Trophoblast cell (in vitro differentiated cells and primary cell): ENCODE data around the gene CTSW.

ENCODE experiments used
- DNase-seq, 2 donors: peaks; one replicate each; pipeline ENCODE4 v3.0.0-alpha.2; 2016
- H2AFZ ChIP-seq: 2 replicates; pipeline ENCODE4 v1.6.1; 2013; ENCODE audit warnings: low read length, moderate library complexity, mild to moderate bottlenecking; ENCODE audit not compliant: insufficient read depth, poor library complexity
- H2AK5ac ChIP-seq: 2 replicates; pipeline ENCODE4 v1.6.1; 2013; ENCODE audit warnings: mild to moderate bottlenecking, low read length
- H2BK120ac ChIP-seq: 2 replicates; pipeline ENCODE4 v1.6.1; 2013; ENCODE audit warnings: low read length, mild to moderate bottlenecking, moderate library complexity; ENCODE audit not compliant: insufficient read depth, poor library complexity
- H2BK12ac ChIP-seq: 2 replicates; pipeline ENCODE4 v1.6.1; 2013; ENCODE audit warnings: mild to moderate bottlenecking, low read length, moderate library complexity
- H2BK5ac ChIP-seq: 2 replicates; pipeline ENCODE4 v1.6.1; 2013; ENCODE audit warnings: low read length, low read depth, moderate library complexity, mild to moderate bottlenecking; ENCODE audit not compliant: poor library complexity
- H3K14ac ChIP-seq: 2 replicates; pipeline ENCODE4 v1.6.1; 2013; ENCODE audit warnings: mild to moderate bottlenecking, low read length
- H3K18ac ChIP-seq: 2 replicates; pipeline ENCODE4 v1.6.1; 2013; ENCODE audit warnings: mild to moderate bottlenecking, low read length
- H3K23ac ChIP-seq: 2 replicates; pipeline ENCODE4 v1.6.1; 2013; ENCODE audit warnings: low read length
- H3K27ac ChIP-seq: 2 replicates; pipeline ENCODE4 v1.5.1; 2013; ENCODE audit warnings: low read depth, mild to moderate bottlenecking, inconsistent platforms, low read length, moderate library complexity
- H3K27me3 ChIP-seq: 2 replicates; pipeline ENCODE4 v1.6.1; 2013; ENCODE audit warnings: inconsistent platforms, mild to moderate bottlenecking, low read length, moderate library complexity; ENCODE audit not compliant: insufficient read depth
- H3K36me3 ChIP-seq, 2 experiments: 1 replicate in 1 of 2; 2 replicates in 1 of 2; pipeline ENCODE4 v1.6.1; 2013; ENCODE audit warnings: low read length in 2 of 2, mild to moderate bottlenecking in 2 of 2, moderate library complexity in 1 of 2; ENCODE audit not compliant: insufficient read depth in 2 of 2, control insufficient read depth in 1 of 2
- H3K4ac ChIP-seq: 2 replicates; pipeline ENCODE4 v1.6.1; 2013; ENCODE audit warnings: low read depth, mild to moderate bottlenecking, low read length, moderate library complexity
- H3K4me1 ChIP-seq, 2 experiments: 1 replicate in 1 of 2; 2 replicates in 1 of 2; pipeline ENCODE4 v1.6.1; 2013; ENCODE audit warnings: low read length in 2 of 2, mild to moderate bottlenecking in 2 of 2, moderate library complexity in 1 of 2; ENCODE audit not compliant: insufficient read depth in 2 of 2, control insufficient read depth in 1 of 2
- H3K4me2 ChIP-seq: 2 replicates; pipeline ENCODE4 v1.6.1; 2013; ENCODE audit warnings: inconsistent platforms, mild to moderate bottlenecking, low read length, moderate library complexity
- H3K4me3 ChIP-seq: 2 replicates; pipeline ENCODE4 v1.5.1; 2013; ENCODE audit warnings: mild to moderate bottlenecking, low read depth, low read length, inconsistent platforms
- H3K79me1 ChIP-seq: one replicate; pipeline ENCODE4 v1.6.1; 2013; ENCODE audit warnings: low read length
- H3K79me2 ChIP-seq: 2 replicates; pipeline ENCODE4 v1.6.1; 2013; ENCODE audit warnings: low read length, mild to moderate bottlenecking; ENCODE audit not compliant: control insufficient read depth, insufficient read depth, poor library complexity
- H3K9ac ChIP-seq: 2 replicates; pipeline ENCODE4 v1.6.1; 2013; ENCODE audit warnings: mild to moderate bottlenecking, low read length
- H3K9me3 ChIP-seq: 2 replicates; pipeline ENCODE4 v1.6.1; 2013; ENCODE audit warnings: low read depth, mild to moderate bottlenecking, control low read depth, inconsistent platforms, low read length; ENCODE audit not compliant: insufficient read depth
- H4K12ac ChIP-seq: 2 replicates; pipeline ENCODE4 v1.6.1; 2013; ENCODE audit warnings: low read depth, mild to moderate bottlenecking, low read length, moderate library complexity
- H4K8ac ChIP-seq: 2 replicates; pipeline ENCODE4 v1.6.1; 2013; ENCODE audit warnings: low read depth, mild to moderate bottlenecking, low read length, moderate library complexity
- H4K91ac ChIP-seq: one replicate; pipeline ENCODE4 v1.6.1; 2013; ENCODE audit warnings: low read depth, mild to moderate bottlenecking, low read length, moderate library complexity
- WGBS: extraction: QIAGEN DNeasy Blood & Tissue Kit; methylation state at CpG from one replicate; pipeline ENCODE4 v1.1.7; 2013; ENCODE audit warnings: missing lambda C conversion rate; ENCODE audit not compliant: insufficient read length, insufficient coverage; ENCODE audit errors: extremely low coverage; 5-methylcytosine and 5-hydroxymethylcytosine counted together

The CTSW gene

GRCh38 chr11:65865550-65866172, 14.0 kb upstream of the CTSW start:
- peaks cover 4% of the 10 kb centered on the region for H3K79me1 ChIP-seq
- no peak overlapping the region for H3K4me3 ChIP-seq
- no peak overlapping the region for H2AFZ ChIP-seq
- no peak overlapping the region for H3K23ac ChIP-seq
- no peak overlapping the region for H4K12ac ChIP-seq
- H3K9ac ChIP-seq: no peak overlapping the region
- peaks cover 6% of the 10 kb centered on the region for H3K79me2 ChIP-seq
- no peaks in the 10 kb centered on the region for H3K9me3 ChIP-seq
- no peak overlapping the region for H3K27ac ChIP-seq
- no peak for DNase-seq
- H3K4me2 ChIP-seq: no peak overlapping the region
- H4K91ac ChIP-seq: no peak overlapping the region
- H3K27me3 ChIP-seq: no peaks in the 10 kb centered on the region
- no peak overlapping the region for H3K18ac ChIP-seq
- no peak overlapping the region for H3K14ac ChIP-seq
- no peak overlapping the region for H3K4ac ChIP-seq
- H2BK5ac ChIP-seq: no peak overlapping the region
- peaks cover 7 to 9% of the 10 kb centered on the region in 2 experiments for H3K4me1 ChIP-seq
- no peak overlapping the region for H2BK12ac ChIP-seq
- no peak overlapping the region for H2AK5ac ChIP-seq
- peaks cover 71 to 84% of the 10 kb centered on the region in 2 experiments for H3K36me3 ChIP-seq
- H4K8ac ChIP-seq: no peak overlapping the region
- WGBS: no CpG with 5 or more reads among the region's 9 CpGs
- no peak overlapping the region for H2BK120ac ChIP-seq

DNA sequence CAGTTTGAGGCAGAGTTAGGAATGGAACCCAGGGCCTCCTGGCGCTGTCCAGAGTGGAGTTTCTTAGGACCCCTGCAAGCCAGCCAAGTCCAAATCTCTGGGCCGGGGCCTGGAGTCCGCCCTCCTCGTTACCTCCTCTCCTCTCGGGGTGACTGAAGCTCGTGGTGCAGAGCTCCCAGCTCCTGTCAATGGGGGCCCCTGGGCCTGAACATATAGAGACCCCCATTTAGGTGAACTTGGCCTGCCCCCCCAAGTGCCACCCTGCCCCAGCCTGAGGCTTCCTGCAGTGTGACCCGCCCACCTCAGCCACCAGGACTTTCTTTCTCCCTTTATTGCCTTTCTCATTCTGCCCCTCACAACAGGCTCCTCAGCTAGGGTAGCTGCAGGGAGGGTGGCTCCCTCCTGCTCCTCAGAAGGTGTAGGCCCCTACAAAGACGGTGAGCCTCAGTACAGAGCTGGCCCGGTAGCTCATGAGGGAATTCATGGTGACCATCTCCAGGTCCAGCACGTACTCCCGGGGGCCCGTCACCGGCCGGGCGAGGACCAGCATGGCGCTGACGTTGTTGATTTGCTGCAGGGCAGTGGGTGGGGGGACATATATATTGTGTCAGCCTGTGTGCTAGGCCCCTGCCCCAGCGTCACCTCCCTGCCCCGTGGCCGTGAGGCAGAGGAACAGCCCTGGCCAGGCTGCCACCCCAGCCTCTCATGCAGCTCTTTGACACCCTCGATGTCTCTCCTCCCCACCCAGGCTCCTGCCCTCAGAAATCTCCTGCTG, 12.9 kb upstream of the CTSW start:
- Histone ChIP-seq H3K27me3 (no peaks in the 10 kb centered on the region), H2BK120ac (no peak overlapping the region), H3K4me3 (no peak overlapping the region), H3K9me3 (no peaks in the 10 kb centered on the region), H3K18ac (no peak overlapping the region), H2BK5ac (no peak overlapping the region), H4K12ac (no peak overlapping the region), H2AK5ac (no peak overlapping the region), H3K4me1 (peaks cover 9 to 12% of the 10 kb centered on the region in 2 experiments), H3K27ac (no peak overlapping the region), H3K23ac (no peak overlapping the region), H3K9ac (no peak overlapping the region), H3K79me2 (no peaks in the 10 kb centered on the region), H3K36me3 (peaks cover 76 to 88% of the 10 kb centered on the region in 2 experiments), H4K8ac (no peak overlapping the region), H3K4ac (no peak overlapping the region), H2BK12ac (no peak overlapping the region), H2AFZ (no peak overlapping the region), H3K79me1 (no peaks in the 10 kb centered on the region), H4K91ac (no peak overlapping the region), H3K4me2 (no peak overlapping the region), H3K14ac (no peak overlapping the region)
- DNase-seq: no peak
- no CpG with 5 or more reads among the region's 21 CpGs for WGBS

GRCh38 chr11:65867284-65868071, 12.2 kb upstream of the CTSW start:
- DNase-seq: no peak
- no peak overlapping the region for H2BK5ac ChIP-seq
- H2BK12ac ChIP-seq: no peak overlapping the region
- peaks cover 3% of the 10 kb centered on the region for H3K79me2 ChIP-seq
- no peak overlapping the region for H4K8ac ChIP-seq
- no peak overlapping the region for H3K9ac ChIP-seq
- H2BK120ac ChIP-seq: no peak overlapping the region
- H3K9me3 ChIP-seq: no peaks in the 10 kb centered on the region
- no peak overlapping the region for H3K18ac ChIP-seq
- no peak overlapping the region for H2AK5ac ChIP-seq
- H3K23ac ChIP-seq: no peak overlapping the region
- H3K27ac ChIP-seq: no peak overlapping the region
- no peak overlapping the region for H3K4me3 ChIP-seq
- H4K12ac ChIP-seq: no peak overlapping the region
- WGBS: no CpG with 5 or more reads among the region's 29 CpGs
- peaks cover 6% of the 10 kb centered on the region for H3K79me1 ChIP-seq
- H3K4ac ChIP-seq: no peak overlapping the region
- peaks cover 8 to 14% of the 10 kb centered on the region in 2 experiments for H3K4me1 ChIP-seq
- H2AFZ ChIP-seq: no peak overlapping the region
- H3K27me3 ChIP-seq: no peaks in the 10 kb centered on the region
- H3K36me3 ChIP-seq: peaks cover 68 to 80% of the 10 kb centered on the region in 2 experiments
- no peak overlapping the region for H3K14ac ChIP-seq
- H4K91ac ChIP-seq: no peak overlapping the region
- H3K4me2 ChIP-seq: no peak overlapping the region

GRCh38 chr11:65868076-65868667, 11.5 kb upstream of the CTSW start:
- H3K18ac ChIP-seq: no peak overlapping the region
- peaks cover 61 to 73% of the 10 kb centered on the region in 2 experiments for H3K36me3 ChIP-seq
- no peak for DNase-seq
- no peak overlapping the region for H3K23ac ChIP-seq
- no CpG with 5 or more reads among the region's 19 CpGs for WGBS
- H3K4me2 ChIP-seq: no peak overlapping the region
- no peak overlapping the region for H3K27ac ChIP-seq
- peaks cover 7% of the 10 kb centered on the region for H3K79me2 ChIP-seq
- no peaks in the 10 kb centered on the region for H3K9me3 ChIP-seq
- H4K91ac ChIP-seq: no peak overlapping the region
- no peak overlapping the region for H4K12ac ChIP-seq
- no peak overlapping the region for H4K8ac ChIP-seq
- no peak overlapping the region for H2AK5ac ChIP-seq
- H3K4me3 ChIP-seq: no peak overlapping the region
- H3K9ac ChIP-seq: no peak overlapping the region
- H2BK12ac ChIP-seq: no peak overlapping the region
- no peak overlapping the region for H2BK5ac ChIP-seq
- no peak overlapping the region for H3K14ac ChIP-seq
- H3K4me1 ChIP-seq: peaks cover 10 to 14% of the 10 kb centered on the region in 2 experiments
- no peaks in the 10 kb centered on the region for H3K27me3 ChIP-seq
- no peak overlapping the region for H2AFZ ChIP-seq
- peaks cover 11% of the 10 kb centered on the region for H3K79me1 ChIP-seq
- no peak overlapping the region for H2BK120ac ChIP-seq
- no peak overlapping the region for H3K4ac ChIP-seq
